Neural cell (in vitro differentiated cells): ENCODE measurements around the gene CIBAR2.

Experiments used
- CTCF ChIP-seq: fragments of 450-650 bp; IDR thresholded peaks from 2 replicates; pipeline ENCODE4 v1.5.1; 2014; ENCODE audit warnings: antibody characterized with exemption, mild to moderate bottlenecking, moderate library complexity; ENCODE audit not compliant: poor library complexity, severe bottlenecking
- EP300 ChIP-seq: fragments of 450-650 bp; conservative IDR thresholded peaks from 2 replicates; pipeline ENCODE4 v1.6.1; 2014; ENCODE audit warnings: antibody characterized with exemption, mild to moderate bottlenecking, moderate library complexity; ENCODE audit not compliant: poor library complexity, severe bottlenecking
- POLR2AphosphoS5 ChIP-seq: IDR thresholded peaks from 2 replicates; pipeline ENCODE4 v1.6.1; 2012
- RAD21 ChIP-seq: fragments of 450-650 bp; conservative IDR thresholded peaks from 2 replicates; pipeline ENCODE4 v1.6.1; 2014; ENCODE audit warnings: antibody characterized with exemption, mild to moderate bottlenecking, moderate library complexity
- REST ChIP-seq: IDR thresholded peaks from 2 replicates; pipeline ENCODE4 v1.6.1; 2012; ENCODE audit warnings: borderline replicate concordance
- SMC3 ChIP-seq: fragments of 450-650 bp; conservative IDR thresholded peaks from 2 replicates; pipeline ENCODE4 v1.6.1; 2014; ENCODE audit warnings: antibody characterized with exemption, mild to moderate bottlenecking, moderate library complexity; ENCODE audit not compliant: poor library complexity

GRCh38 chr16:85052536-85052935 is 59.7 kb downstream of the CIBAR2 start:
- TF ChIP-seq RAD21, result no peak
- TF ChIP-seq REST, result no peak
- no peak for TF ChIP-seq EP300
- no peak for TF ChIP-seq POLR2AphosphoS5
- TF ChIP-seq SMC3, result no peak
- no peak for TF ChIP-seq CTCF
